Germinal center (tissue), 1 donor: Measurements from ENCODE around the gene GAA.

ENCODE experiments used
- DNase-seq: peaks from one replicate; pipeline ENCODE4 v3.0.0; 2012; ENCODE audit warnings: mixed read lengths, low spot score

Gene GAA

GRCh38 chr17:80117491-80118401 lies 16.4 kb downstream of the GAA start:
- DNase-seq = no peak

DNA sequence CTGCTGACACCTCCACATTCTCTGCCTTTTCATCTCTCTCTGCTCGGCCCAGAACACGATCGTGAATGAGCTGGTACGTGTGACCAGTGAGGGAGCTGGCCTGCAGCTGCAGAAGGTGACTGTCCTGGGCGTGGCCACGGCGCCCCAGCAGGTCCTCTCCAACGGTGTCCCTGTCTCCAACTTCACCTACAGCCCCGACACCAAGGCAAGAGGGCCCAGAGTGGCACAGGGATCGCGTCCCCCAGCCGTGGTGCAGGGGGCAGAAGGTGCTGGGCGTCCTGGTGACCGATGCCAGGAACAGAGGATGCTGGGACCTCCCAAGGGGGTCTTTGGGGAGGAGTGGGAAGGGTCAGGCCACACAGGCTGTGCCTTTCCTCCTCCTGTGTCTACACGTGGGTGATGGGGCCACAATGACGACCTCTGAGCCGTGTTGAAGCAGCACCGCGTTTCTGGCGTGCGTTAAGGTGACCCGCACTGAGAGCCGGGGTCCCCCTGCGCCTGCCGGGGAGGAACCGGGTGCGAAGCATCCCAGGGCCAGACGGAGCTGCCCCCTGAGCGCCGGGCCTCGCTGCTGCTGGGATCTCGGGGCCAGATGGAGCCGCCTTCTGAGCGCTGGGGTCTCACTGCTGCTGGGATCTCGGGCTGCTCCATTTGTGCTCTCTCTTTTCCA lies 17.4 kb downstream of the GAA start:
- DNase-seq = no peak

DNA sequence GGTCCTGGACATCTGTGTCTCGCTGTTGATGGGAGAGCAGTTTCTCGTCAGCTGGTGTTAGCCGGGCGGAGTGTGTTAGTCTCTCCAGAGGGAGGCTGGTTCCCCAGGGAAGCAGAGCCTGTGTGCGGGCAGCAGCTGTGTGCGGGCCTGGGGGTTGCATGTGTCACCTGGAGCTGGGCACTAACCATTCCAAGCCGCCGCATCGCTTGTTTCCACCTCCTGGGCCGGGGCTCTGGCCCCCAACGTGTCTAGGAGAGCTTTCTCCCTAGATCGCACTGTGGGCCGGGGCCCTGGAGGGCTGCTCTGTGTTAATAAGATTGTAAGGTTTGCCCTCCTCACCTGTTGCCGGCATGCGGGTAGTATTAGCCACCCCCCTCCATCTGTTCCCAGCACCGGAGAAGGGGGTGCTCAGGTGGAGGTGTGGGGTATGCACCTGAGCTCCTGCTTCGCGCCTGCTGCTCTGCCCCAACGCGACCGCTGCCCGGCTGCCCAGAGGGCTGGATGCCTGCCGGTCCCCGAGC lies 17.9 kb downstream of the GAA start:
- DNase-seq = no peak

DNA sequence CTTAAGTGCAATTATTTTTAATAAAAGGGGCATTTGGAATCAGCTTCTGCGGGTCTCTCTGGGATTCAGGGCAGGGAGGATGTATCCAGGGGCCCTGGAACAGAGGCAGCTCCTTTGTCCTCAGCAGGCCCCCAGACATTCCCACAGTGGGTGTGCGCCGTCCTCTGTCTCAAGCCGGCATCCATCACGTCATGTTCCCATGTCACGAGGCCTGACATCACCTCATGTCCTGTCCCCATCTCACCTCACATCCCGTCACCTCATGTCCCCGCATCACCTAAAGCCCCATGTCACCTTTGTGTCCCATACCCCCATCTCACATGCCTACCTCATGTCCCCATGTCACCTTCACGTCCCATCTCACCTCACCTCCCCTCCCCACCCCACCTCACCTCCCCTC lies 18.5 kb downstream of the GAA start:
- DNase-seq = no peak

GRCh38 chr17:80122026-80122575 lies 20.7 kb downstream of the GAA start:
- DNase-seq = no peak

GRCh38 chr17:80122926-80123505 lies 21.6 kb downstream of the GAA start:
- DNase-seq = no peak

- DNase-seq = no peak
Observed at GRCh38 chr17:80123791-80124190, 22.4 kb downstream of the GAA start.

GRCh38 chr17:80124351-80124981 lies 23.1 kb downstream of the GAA start:
- no peak for DNase-seq

- DNase-seq = no peak
Observed at GRCh38 chr17:80125656-80126448, 24.5 kb downstream of the GAA start.

- no peak for DNase-seq
Observed at GRCh38 chr17:80126449-80126715, 25.0 kb downstream of the GAA start.

DNA sequence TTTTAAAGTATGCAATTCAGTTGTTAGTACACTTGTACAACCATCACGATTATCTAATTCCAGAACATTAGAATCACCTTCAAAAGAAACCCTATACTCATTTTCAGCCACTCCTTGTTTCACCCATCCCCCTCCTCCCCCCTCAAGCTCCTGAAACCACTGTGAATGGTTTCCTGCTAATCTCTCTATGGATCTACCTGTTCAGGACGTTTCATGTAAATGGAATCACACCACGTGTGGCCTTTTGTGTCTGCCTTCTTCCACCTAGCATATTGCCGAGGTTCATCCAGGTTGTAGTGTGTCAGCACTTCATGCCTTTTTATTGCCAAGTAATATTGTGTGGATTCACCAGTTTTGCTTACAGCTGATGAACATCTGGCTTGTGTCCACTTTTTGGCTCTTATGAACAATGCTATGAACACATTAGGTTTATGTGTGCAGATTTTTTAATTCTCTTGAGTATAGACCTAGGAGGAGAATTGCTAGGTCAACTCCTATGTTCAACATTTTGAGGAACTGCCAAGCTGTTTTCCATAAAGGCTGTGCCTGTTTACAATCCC lies 27.7 kb downstream of the GAA start:
- DNase-seq = no peak

DNA sequence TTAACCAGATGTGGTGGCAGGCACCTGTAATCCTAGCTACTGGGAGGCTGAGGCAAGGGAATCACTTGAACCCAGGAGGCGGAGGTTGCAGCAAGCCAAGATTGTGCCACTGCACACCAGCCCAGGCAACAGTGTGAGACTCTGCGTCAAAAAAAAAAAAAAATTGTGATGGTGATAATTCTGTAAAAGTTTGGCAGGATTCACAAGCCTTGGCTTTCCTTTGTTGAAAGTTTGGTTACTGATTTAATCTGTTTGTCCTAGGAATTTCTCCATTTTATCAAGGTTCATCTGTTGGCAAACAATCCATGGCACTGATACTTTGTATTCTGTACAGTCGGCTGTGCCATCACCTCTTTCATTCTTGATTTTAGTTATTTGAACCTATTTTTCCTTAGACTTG lies 29.6 kb downstream of the GAA start:
- DNase-seq = no peak

GRCh38 chr17:80132906-80133625 lies 31.7 kb downstream of the GAA start:
- no peak for DNase-seq

DNA sequence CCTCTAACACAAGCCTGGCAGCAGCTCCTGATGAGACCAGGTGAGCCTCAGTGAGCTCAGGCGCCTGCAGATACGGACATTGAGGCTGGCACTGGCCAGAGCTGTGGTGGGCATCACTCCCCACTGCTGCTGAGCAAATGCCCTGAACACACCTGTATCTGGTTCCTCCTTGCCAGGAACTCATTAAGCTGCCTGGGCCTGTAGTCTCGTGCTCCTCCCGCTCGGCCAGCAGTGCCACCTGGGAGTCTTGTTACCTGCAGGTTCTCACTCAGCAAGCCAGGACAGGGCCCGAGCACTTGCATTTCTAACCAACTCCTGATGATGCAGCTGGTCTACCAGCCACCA lies 32.2 kb downstream of the GAA start:
- DNase-seq = no peak

DNA sequence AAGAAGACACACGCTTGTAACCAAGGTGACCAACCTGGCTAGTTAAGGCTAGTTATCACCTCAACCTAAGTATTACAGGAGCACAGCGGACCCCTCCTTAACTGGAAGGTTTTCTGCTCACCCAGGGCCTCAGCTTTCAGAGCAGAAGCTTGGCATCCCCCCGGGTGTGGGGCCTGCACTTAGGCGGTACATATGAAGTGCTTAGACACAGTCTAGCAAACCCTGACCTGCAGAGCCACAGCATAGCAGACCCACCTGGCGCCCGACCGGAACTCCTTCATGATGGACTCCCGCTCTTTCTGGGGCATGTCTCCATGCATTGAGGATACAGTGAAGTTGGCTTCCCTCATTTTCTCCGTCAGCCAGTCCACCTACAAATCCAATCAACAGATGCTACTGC lies 35.8 kb downstream of the GAA start:
- no peak for DNase-seq

DNA sequence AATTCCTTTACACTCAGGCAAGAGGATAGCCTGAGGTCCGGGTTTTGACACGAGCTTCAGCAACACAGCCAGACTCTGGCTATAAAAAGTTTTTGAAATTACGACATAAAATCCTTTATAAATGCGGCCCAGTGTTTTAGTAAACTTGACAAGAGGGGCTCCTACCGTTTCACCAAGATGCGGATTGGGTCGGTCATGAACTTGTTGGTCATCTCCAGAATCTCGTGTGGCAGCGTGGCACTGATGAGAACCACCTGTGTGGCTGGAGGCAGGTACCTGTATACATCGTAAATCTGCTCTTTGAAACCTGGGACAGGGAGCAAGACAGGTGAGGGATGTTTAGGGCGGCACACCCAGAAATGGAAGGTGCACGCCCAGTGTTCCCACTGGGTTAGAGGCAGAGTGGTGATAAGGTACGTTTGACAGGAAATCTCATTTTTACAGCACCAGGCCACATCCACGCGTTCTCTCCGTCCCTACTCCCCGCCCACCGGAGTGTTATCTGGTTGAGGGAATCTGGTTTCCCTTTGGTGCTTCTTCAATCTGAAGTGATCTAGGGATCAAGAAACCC lies 37.6 kb downstream of the GAA start:
- DNase-seq = no peak

- no peak for DNase-seq
Observed at GRCh38 chr17:80141463-80142165, 40.2 kb downstream of the GAA start.

DNA sequence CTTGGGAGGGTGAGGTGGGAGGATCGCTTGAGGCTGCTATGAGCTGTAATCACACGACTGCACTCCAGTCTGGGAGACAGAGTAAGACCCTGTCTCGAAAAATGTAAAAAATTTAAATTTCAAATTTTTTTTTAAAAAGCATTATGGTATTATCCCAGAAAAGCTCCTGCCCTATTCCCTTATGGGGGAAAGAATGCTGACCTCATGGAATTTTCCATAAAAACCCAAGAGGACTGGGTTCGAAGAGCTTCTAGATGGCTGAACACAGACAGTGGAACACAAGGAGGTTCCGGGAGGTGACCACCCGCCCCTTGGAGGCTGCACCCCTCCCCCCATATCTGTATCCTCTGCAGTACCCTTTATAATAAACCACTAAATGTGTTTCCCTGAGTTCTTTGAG lies 41.5 kb downstream of the GAA start:
- no peak for DNase-seq
